ENCODE data around the gene ELOF1.
A peak's percentile ranks its signal among the peaks of the same experiment; 100 is the strongest.
"Not testable (repeated sequence)": the region's sequence is repeated elsewhere in the genome, so short reads cannot be mapped to it uniquely, and the experiment has no call there.

The ELOF1 gene

DNA sequence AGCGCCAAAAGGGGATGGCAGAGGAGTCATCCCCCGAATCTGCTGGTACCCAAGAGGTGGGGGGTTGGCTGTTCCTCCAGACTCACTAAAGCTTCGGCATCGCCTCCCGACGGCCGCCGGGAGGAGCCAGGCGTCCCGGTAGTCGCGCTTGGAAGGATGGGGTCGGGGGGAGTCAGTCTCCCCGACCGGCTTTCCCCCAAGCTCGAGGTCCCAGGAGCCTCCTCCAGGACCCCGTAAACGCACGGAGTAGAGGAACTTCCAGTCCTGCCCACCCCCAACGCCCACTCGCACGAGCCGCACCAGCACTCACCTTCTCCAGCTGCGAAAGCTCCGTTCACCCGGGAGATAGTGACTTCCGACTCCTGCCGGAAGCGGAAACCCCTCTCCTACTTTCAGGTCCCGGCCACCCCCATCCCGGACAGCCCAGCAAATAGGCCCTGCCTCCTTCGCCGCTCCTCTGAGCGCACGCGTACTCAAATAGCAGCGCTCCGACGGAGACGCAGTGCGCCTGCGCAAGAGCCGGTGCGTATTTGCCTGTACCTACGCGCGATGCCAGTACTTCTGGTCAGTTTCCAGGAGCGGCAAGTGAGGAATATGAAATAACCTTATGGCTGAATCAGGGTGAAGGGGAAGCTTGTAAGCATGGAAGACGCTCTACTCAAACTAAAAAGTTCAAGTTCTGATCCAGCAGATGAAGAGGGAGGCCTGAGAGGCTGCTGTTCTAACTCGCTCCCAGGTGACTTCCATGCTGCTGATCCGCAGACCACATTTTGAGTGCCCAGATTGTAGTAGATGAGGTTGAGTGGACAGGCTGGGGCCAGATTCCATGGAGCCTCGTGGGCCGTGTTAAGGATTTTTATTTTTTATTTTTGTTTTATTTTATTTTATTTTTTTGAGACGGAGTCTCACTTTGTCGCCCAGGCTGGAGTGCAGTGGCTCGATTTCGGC is at the start of gene ELOF1:
Gene ELOF1, minus strand, starts transcription at position 350 of the 948 bp plus-strand sequence. CDS start 4,883 bp downstream, outside the sequence.
- peak; percentile 84 for DNase-seq

DNA sequence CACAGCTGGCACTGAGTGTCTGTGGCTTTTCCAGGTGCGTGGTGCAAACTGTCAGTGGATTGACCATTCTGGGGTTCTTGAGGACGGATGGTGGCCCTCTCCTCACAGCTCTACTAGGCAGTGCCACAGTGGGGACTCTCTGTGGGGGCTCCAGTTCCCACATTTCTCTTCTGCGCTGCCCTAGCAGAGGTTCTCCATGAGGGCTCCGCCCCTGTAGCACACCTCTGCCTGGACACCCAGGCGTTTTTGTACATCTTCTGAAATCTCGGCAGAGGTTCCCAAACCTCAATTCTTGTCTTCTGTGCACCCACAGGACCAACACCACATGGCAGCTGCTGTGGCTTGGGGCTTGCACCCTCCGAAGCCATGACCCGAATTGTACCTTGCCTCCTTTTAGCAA is 47.5 kb upstream of the ELOF1 start:
- no peak for DNase-seq

- not testable (repeated sequence) for DNase-seq
Measured at GRCh38 chr19:11599704-11600103, 40.7 kb upstream of the ELOF1 start.

GRCh38 chr19:11598746-11599145 is 39.7 kb upstream of the ELOF1 start:
- DNase-seq: no peak

DNA sequence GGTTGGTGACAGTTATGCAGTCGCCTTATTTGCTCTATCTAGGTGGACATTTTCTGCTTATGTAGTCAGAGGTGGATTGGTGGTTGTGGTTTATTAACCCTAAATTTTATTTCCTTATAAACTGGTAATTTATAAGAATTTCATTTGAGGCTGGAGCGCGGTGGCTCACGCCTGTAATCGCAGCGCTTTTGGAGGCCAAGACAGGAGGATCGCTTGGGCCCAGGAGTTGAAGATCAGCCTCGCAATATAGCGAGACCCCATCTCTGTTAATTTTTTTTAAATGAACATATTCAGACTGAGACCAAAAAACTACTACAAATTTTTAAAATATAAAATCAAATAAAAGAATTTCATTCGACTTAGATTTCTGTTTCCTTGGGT is 39.1 kb upstream of the ELOF1 start:
- no peak for DNase-seq

- peak; percentile 88 for DNase-seq
Measured at GRCh38 chr19:11597202-11598102, 38.4 kb upstream of the ELOF1 start, which contains the start of gene ZNF627. Gene ZNF627, plus strand, starts transcription at chr19:11597483. Its CDS starts 145 bp downstream, at chr19:11597628.

GRCh38 chr19:11596156-11596555 is 37.1 kb upstream of the ELOF1 start:
- no peak for DNase-seq

DNA sequence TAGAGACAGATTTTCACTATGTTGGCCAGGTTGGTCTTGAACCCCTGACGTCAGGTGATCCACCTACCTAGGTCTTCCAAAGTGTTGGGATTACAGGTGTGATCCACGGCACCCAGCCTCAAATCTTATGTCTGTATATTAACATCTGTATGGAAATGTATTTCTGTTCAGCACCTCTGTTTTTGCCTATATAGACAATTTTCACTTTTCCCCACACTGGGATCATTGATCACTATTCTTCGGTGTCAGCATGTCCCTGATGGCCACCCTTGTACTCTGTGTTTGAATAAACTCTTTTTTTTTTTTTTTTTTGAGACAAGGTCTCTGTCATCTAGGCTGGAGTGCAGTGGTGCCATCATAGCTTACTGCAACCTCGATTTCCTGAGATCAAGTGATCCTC is 35.1 kb upstream of the ELOF1 start:
- DNase-seq: no peak

DNA sequence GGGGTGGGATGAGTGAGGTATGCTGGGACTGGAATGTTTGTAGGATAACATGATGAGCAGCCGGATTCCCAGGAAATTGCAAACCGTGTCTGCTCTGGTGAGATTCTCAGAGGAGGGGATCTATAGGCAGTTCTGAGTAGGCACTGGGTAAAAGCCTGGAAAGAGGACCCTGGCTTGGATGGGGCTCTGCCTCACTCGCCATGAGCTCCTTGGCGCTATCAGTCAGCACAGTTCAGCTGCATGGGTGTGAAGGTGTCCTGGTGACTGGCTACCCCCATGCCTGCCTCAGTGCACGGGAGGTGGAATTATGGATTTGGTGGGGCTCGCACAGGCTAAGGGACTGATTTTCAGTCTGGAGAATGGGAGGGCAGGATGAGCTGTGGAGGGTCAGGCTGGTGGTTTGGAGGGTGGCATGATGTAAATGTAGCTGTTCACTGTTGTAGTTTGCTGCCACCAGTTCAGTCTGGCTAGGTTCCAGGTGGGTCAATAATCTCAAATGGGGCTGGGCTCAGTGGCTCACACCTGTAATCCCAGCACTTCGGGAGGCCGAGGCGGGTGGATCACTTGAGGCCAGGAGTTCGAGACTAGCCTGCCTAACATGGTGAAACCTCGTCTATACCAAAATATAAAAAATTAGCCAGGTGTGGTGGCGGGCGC is 29.1 kb upstream of the ELOF1 start:
- no peak for DNase-seq

- DNase-seq: peak; percentile 27
Measured at GRCh38 chr19:11587302-11587974, 28.4 kb upstream of the ELOF1 start.

- DNase-seq: no peak
Measured at GRCh38 chr19:11586331-11586730, 27.3 kb upstream of the ELOF1 start.

- DNase-seq: no peak
Measured at GRCh38 chr19:11581740-11582139, 22.7 kb upstream of the ELOF1 start.

DNA sequence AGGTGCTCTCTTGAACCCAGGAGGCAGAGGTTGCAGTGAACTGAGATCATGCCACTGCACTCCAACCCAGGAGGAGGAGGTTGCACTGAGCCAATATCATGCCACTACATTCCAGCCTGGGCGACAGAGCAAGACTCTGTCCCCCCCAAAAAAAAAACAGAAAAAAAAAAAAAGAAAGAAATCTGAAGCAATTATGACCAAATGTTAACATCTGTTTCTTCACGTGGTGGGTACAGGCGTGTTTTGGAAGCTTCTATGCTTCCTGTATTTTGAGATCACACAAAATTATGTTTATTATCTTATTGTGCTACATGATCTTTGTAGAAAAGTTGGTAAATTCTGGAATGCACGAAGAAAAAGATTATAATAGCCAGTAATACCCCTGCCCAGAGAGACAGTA is 21.1 kb upstream of the ELOF1 start:
- DNase-seq: no peak

- no peak for DNase-seq
Measured at GRCh38 chr19:11578258-11579142, 19.5 kb upstream of the ELOF1 start.

DNA sequence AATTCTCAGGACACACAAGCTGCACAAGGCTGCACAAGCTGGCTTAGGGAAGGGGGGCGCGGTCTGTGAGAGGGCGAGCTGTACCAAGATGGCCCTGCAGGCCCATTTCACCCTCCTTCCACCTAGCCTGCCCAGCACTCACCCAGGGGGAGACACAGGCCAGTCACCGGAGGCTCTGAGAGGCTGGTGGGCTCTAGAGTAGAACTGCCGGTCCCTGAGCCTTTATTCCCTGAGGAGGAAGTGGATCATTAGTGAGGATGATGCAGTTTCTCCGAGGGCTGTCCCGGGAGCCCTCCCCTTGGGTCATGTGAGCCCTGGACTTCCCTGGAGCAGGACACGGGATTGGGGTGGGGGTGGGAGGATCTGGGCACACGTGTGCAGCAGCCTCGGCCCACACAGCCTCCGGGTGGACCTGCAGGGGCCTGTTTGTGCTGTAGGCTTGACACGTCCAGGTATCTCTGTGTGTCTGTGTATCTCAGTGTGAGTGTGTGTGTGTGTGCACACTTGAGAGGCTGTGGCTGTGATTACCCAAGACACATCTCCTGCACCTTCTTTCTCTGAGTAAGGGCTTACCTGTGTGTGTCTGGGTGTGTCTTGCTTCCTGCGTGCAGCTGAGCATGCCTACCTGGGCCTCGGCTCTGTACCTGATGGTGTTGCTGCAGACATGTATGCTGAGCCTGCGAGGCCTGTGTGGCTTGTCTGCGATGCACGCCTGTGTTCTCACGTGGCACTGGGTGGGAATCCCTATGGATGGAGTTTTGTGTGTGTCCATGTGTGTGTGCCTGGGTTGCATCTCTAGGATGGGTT is 18.6 kb upstream of the ELOF1 start, which contains the start of gene ACP5:
Gene ACP5, minus strand, starts transcription at position 195 of the 807 bp plus-strand sequence. CDS start 328 bp downstream, outside the sequence.
- DNase-seq: no peak

DNA sequence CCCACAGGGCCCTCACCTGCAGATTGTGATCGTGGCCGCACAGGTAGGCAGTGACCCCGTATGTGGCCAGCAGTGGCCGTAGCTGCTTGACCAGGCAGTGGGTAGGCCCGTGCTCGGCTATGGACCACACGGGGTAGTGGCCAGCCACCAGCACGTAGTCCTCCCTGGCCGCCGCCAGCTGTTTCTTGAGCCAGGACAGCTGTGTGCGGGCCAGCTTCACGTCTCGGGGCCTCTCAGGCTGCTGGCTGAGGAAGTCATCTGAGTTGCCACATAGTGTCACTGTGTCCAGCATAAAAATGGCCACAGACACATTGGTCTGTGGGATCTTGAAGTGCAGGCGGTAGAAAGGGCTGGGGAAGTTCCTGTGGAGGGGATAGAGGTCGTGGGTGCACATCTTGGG is 17.2 kb upstream of the ELOF1 start:
- DNase-seq: no peak

DNA sequence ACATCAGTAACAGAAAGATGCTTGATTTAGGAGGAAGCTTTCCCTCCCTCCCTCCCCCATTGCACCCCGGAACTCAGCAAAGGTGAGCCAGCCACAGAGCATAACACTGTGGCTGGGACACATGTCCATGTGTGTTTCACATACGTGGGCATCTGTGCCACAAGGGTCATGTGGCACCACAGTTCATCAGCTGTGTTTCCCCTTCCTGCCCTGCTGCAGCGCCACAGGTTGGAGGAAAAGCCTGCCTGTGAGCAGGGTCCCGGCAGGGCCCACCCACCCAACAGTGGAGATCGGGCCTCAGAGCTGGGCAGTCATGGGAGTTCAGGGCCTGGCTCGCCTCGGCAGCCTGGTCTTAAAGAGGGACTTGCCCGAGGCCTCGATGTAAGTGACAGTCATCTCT is 15.7 kb upstream of the ELOF1 start:
- no peak for DNase-seq

DNA sequence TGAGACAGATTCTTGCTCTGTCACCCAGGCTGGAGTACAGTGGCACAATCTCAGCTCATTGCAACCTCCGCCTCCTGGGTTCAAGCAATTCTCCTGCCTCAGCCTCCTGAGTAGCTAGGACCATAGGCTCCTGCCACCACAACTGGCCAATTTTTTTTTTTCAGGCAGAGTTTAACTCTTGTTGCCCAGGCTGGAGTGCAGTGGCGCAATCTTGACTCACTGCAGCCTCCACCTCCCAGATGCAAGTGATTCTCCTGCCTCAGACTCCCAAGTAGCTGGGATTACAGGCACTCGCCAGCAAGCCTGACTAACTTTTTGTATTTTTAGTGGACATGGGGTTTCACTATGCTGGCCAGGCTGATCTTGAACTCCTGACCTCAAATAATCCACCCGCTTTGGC is 14.7 kb upstream of the ELOF1 start:
- not testable (repeated sequence) for DNase-seq

DNA sequence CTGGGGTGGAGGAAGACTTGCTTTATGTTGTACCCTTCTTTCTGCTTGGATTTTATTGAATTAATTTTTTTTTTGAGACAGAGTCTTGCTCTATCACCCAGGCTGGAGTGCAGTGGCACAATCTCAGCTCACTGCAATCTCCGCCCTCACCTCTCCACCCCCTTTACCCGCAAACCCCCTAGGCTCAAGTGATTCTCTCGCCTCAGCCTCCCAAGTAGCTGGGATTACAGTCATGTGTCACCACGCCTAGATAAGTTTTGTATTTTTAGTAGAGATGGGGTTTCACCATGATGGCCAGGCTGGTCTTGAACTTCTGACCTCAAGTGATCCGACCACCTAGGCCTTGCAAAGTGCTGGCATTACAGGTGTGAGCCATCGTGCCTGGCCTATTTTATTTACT is 14.3 kb upstream of the ELOF1 start:
- not testable (repeated sequence) for DNase-seq

DNA sequence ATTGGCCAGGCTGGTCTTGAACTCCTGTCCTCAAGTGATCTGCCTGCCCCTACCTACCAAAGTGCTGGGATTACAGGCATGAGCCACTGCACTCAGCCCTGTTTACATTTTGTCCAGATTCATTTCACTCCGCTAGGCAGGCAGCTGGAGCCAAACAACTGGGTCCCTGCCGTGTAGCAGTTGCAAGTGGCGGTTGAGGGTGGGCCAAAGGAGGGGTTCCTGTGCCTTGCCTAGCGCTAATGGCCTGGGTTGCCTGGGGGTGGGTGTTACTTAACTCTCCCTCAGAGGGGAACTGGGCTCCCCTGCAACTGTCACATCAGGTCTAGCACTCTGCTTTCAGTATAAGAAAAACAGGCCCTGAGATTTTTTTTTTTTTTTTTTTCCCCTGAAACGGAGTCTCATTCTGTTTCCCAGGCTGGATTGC is 11.0 kb upstream of the ELOF1 start:
- no peak for DNase-seq

Data from NCI-H526 treated with DMSO at 0.1 percent for 48 hours (cell line).